Natural killer cell (primary cell): ENCODE data around the gene ZFAND3. TPM values are rescaled to one million over a fixed set of nuclear protein-coding genes. Genes with fewer than 3 reads are reported as not detected.
A peak's percentile ranks its signal among the peaks of the same experiment; 100 is the strongest.

Experiments used
- ATAC-seq, 3 donors: fragments of 150-1000 bp in 2 of 3; fragments of 200-7000 bp in 1 of 3; cut with Tn5 transposase; 1 replicate in 1 of 3; 2 replicates in 2 of 3; pipeline ENCODE4 v1.10.0; 2021; ENCODE audit warnings: mild to moderate bottlenecking in 2 of 3, moderate library complexity in 2 of 3
- DNase-seq, 2 donors: peaks; one replicate each; pipeline versions ENCODE4 v3.0.0 to v3.0.0-alpha.2; 2013 to 2021; ENCODE audit warnings: mixed read lengths in 1 of 2
- H3K27ac ChIP-seq: one replicate; pipeline ENCODE4 v1.5.1; 2013; ENCODE audit warnings: mild to moderate bottlenecking, low read length
- H3K27me3 ChIP-seq: one replicate; pipeline ENCODE4 v1.6.1; 2013; ENCODE audit warnings: low read length; ENCODE audit not compliant: control insufficient read depth, insufficient read depth
- H3K36me3 ChIP-seq: one replicate; pipeline ENCODE4 v1.6.1; 2013; ENCODE audit warnings: low read length; ENCODE audit not compliant: control insufficient read depth, insufficient read depth
- H3K4me1 ChIP-seq: one replicate; pipeline ENCODE4 v1.6.1; 2013; ENCODE audit warnings: low read length; ENCODE audit not compliant: control insufficient read depth, insufficient read depth
- H3K4me3 ChIP-seq: one replicate; pipeline ENCODE4 v1.5.1; 2013; ENCODE audit warnings: low read length
- H3K9me3 ChIP-seq: one replicate; pipeline ENCODE4 v1.6.1; 2013; ENCODE audit warnings: low read length; ENCODE audit not compliant: control insufficient read depth, insufficient read depth
- H3K27ac Mint-ChIP-seq, 2 donors: one replicate each; pipeline ENCODE4 v1.8.0; 2022; ENCODE audit warnings: mild to moderate bottlenecking in 2 of 2, mixed read lengths in 2 of 2, moderate library complexity in 1 of 2
- H3K27me3 Mint-ChIP-seq, 2 donors: one replicate each; pipeline ENCODE4 v1.8.0; 2022; ENCODE audit warnings: low read depth in 2 of 2, mixed read lengths in 2 of 2
- H3K36me3 Mint-ChIP-seq: one replicate; pipeline ENCODE4 v1.8.0; 2022; ENCODE audit warnings: mixed read lengths
- H3K4me1 Mint-ChIP-seq, 2 donors: one replicate each; pipeline ENCODE4 v1.8.0; 2022; ENCODE audit warnings: mixed read lengths in 2 of 2
- H3K4me3 Mint-ChIP-seq: one replicate; pipeline ENCODE4 v1.8.0; 2022; ENCODE audit warnings: mild to moderate bottlenecking, moderate library complexity, mixed read lengths
- H3K9me3 Mint-ChIP-seq, 2 donors: one replicate each; pipeline ENCODE4 v1.8.0; 2022; ENCODE audit warnings: mixed read lengths in 2 of 2
- CTCF ChIP-seq: fragments of 200-600 bp; IDR thresholded peaks from one replicate; pipeline ENCODE4 v1.8.0; 2022; ENCODE audit warnings: antibody characterized with exemption
- WGBS: methylation state at CpG from one replicate; pipeline ENCODE4 v1.1.7; 2013; ENCODE audit warnings: missing lambda C conversion rate; ENCODE audit not compliant: insufficient coverage; 5-methylcytosine and 5-hydroxymethylcytosine counted together
- intact Hi-C: fragments of 100-400 bp; cut with micrococcal nuclease; formaldehyde crosslinking; loops from one replicate; pipeline ENCODE4 v1.14.2; 2022
- total RNA-seq, 4 donors: library from RNA; stranded (reverse); fragments of 120-200 nt in 1 of 4; gene quantifications; one replicate each; pipeline versions ENCODE4 v1.2.3 to v1.2.4, GENCODE V29; 2013 to 2022

ZFAND3 gene
- total RNA-seq, 3 donors from 2014 or later (not counting 1 experiment from before 2014, with no cell fraction given) = 87.7 to 97.4 (median 90.1) TPM

GRCh38 chr6:37977715-37978114 is 158.2 kb downstream of the ZFAND3 start:
- Mint-ChIP-seq H3K9me3 (peaks cover 0 to 2% of the 10 kb centered on the region in 2 donors), H3K27me3 (no peaks in the 10 kb centered on the region), H3K4me1 (peaks cover 62 to 63% of the 10 kb centered on the region in 2 donors), H3K4me3 (peak overlapping the region; percentile 48), H3K36me3 (no peaks in the 10 kb centered on the region), H3K27ac (no peak overlapping the region)
- Histone ChIP-seq H3K9me3 (peaks cover 2% of the 10 kb centered on the region), H3K4me1 (no peaks in the 10 kb centered on the region), H3K4me3 (no peak overlapping the region), H3K27ac (no peak overlapping the region), H3K36me3 (no peaks in the 10 kb centered on the region), H3K27me3 (no peaks in the 10 kb centered on the region)
- WGBS = 95% methylated on average over 3 of the region's 3 CpGs
- ATAC-seq = no peak
- intact Hi-C loops = no loop called here
- no peak for TF ChIP-seq CTCF
- DNase-seq = no peak

GRCh38 chr6:37979392-37980221 is 160.1 kb downstream of the ZFAND3 start:
- H3K27me3 ChIP-seq = no peaks in the 10 kb centered on the region
- no peak for TF ChIP-seq CTCF
- no peak overlapping the region for H3K27ac ChIP-seq
- DNase-seq (no peak), ATAC-seq (no peak)
- H3K36me3 Mint-ChIP-seq = no peaks in the 10 kb centered on the region
- peaks cover 0 to 2% of the 10 kb centered on the region in 2 donors for H3K9me3 Mint-ChIP-seq
- peaks cover 57 to 64% of the 10 kb centered on the region in 2 donors for H3K4me1 Mint-ChIP-seq
- H3K27ac Mint-ChIP-seq = peak overlapping the region; percentile 21 to 53
- no peak overlapping the region for H3K4me3 Mint-ChIP-seq
- H3K27me3 Mint-ChIP-seq = no peaks in the 10 kb centered on the region
- H3K4me1 ChIP-seq = no peaks in the 10 kb centered on the region
- no peak overlapping the region for H3K4me3 ChIP-seq
- H3K36me3 ChIP-seq = no peaks in the 10 kb centered on the region
- intact Hi-C loops = loop anchor here (5.0 kb wide), 1 partner anchor 37 kb away; no protein-coding TSS in a partner anchor
- 78% methylated on average over 5 of the region's 5 CpGs for WGBS
- H3K9me3 ChIP-seq = peaks cover 2% of the 10 kb centered on the region

GRCh38 chr6:37980222-37980595 is 160.7 kb downstream of the ZFAND3 start:
- DNase-seq = no peak
- Histone ChIP-seq H3K4me1 (peaks cover 3% of the 10 kb centered on the region), H3K27ac (no peak overlapping the region), H3K27me3 (no peaks in the 10 kb centered on the region), H3K36me3 (no peaks in the 10 kb centered on the region), H3K9me3 (no peaks in the 10 kb centered on the region), H3K4me3 (no peak overlapping the region)
- H3K9me3 Mint-ChIP-seq = peaks cover 0 to 2% of the 10 kb centered on the region in 2 donors
- no peak for TF ChIP-seq CTCF
- H3K36me3 Mint-ChIP-seq = no peaks in the 10 kb centered on the region
- 100% methylated on average over 1 of the region's 1 CpG for WGBS
- ATAC-seq = no peak
- H3K27ac Mint-ChIP-seq = peak overlapping the region; percentile 21 to 53
- no peaks in the 10 kb centered on the region for H3K27me3 Mint-ChIP-seq
- H3K4me1 Mint-ChIP-seq = peaks cover 60 to 66% of the 10 kb centered on the region in 2 donors
- H3K4me3 Mint-ChIP-seq = no peak overlapping the region
- intact Hi-C loops = loop anchor here (5.0 kb wide), 1 partner anchor 38 kb away; no protein-coding TSS in a partner anchor
